ENCODE measurements around the gene IL4. TPM values are rescaled to one million over a fixed set of nuclear protein-coding genes. Genes with fewer than 3 reads are reported as not detected.

IL4 gene
- total RNA-seq, 1 experiment from 2014 or later = not detected

DNA sequence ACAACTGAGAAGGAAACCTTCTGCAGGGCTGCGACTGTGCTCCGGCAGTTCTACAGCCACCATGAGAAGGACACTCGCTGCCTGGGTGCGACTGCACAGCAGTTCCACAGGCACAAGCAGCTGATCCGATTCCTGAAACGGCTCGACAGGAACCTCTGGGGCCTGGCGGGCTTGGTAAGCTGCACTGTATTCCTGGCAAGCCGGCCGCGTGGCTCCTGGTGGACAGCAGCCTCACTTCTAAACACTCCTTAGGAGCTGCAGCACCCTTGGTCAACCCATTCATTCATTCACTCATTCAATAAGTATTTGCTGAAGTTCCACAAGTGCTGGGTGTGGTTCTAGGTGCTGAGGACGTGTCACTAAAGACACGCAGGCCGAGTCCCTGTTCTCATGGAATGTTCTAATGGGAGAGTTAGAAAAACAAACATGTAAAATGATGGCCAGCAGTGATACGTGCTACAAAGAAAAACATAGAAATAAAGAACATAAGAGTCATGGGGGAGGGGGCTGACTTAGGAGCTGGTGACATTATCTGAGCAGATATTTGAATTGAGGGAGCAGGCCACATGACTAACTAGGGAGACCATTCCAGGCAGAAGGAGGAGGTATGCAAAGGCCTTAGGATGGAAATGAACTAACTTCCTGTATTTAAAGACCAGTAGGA is 6.1 kb downstream of the IL4 start:
- no TSS peak for BruUV-seq (replicated peaks)

GRCh38 chr5:132680780-132681475 is 7.1 kb downstream of the IL4 start:
- BruUV-seq (replicated peaks) = no TSS peak
- Mint-ChIP-seq H3K27me3 (ENCODE audit: insufficient read depth, unreplicated experiment) (no peaks in the 10 kb centered on the region), H3K4me3 (ENCODE audit: unreplicated experiment) (no peak overlapping the region), H3K9me3 (ENCODE audit: unreplicated experiment) (no peaks in the 10 kb centered on the region), H3K27ac (ENCODE audit: unreplicated experiment) (no peak overlapping the region), H3K36me3 (ENCODE audit: insufficient read depth, unreplicated experiment) (no peaks in the 10 kb centered on the region), H3K4me1 (ENCODE audit: low read depth, unreplicated experiment) (no peaks in the 10 kb centered on the region)
- no peaks in the 10 kb centered on the region for H3K9me3 ChIP-seq
- TF ChIP-seq, protein P1, sequence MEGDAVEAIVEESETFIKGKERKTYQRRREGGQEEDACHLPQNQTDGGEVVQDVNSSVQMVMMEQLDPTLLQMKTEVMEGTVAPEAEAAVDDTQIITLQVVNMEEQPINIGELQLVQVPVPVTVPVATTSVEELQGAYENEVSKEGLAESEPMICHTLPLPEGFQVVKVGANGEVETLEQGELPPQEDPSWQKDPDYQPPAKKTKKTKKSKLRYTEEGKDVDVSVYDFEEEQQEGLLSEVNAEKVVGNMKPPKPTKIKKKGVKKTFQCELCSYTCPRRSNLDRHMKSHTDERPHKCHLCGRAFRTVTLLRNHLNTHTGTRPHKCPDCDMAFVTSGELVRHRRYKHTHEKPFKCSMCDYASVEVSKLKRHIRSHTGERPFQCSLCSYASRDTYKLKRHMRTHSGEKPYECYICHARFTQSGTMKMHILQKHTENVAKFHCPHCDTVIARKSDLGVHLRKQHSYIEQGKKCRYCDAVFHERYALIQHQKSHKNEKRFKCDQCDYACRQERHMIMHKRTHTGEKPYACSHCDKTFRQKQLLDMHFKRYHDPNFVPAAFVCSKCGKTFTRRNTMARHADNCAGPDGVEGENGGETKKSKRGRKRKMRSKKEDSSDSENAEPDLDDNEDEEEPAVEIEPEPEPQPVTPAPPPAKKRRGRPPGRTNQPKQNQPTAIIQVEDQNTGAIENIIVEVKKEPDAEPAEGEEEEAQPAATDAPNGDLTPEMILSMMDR (IDR thresholded peaks at IDR 0.05; ENCODE audit: insufficient read depth in 1 of 2, low read depth in 1 of 2, low read length in 1 of 2, severe bottlenecking in 1 of 2, unreplicated experiment in 1 of 2) = no peak
- H3K36me3 ChIP-seq (ENCODE audit: control insufficient read depth, insufficient read depth, low read length) = no peaks in the 10 kb centered on the region
- ChIA-PET POLR2A (no interaction called here), CTCF (no interaction called here)
- DNase-seq = no peak
- peaks cover 5% of the 10 kb centered on the region; the same call in 1 of the 2 replicates for H3K4me1 ChIP-seq
- intact Hi-C loops (cut with micrococcal nuclease; ENCODE audit: unreplicated experiment) = no loop called here
- no peaks in the 10 kb centered on the region for H3K27me3 ChIP-seq (replicated peaks; ENCODE audit: control insufficient read depth, insufficient read depth, low read length)
- H3K4me3 ChIP-seq (ENCODE audit: low read depth, low read length) = no peak overlapping the region

More for the DNA sequence above, 6.1 kb downstream of the IL4 start:
- TF ChIP-seq, protein P1 (IDR thresholded peaks at IDR 0.05; ENCODE audit: insufficient read depth in 1 of 2, low read depth in 1 of 2, low read length in 1 of 2, severe bottlenecking in 1 of 2, unreplicated experiment in 1 of 2) = no peak
- intact Hi-C loops (cut with micrococcal nuclease; ENCODE audit: unreplicated experiment) = loop anchor here (10.0 kb wide), 1 partner anchor 155 kb away; no protein-coding TSS in a partner anchor
- H3K9me3 ChIP-seq = no peaks in the 10 kb centered on the region
- H3K36me3 ChIP-seq (ENCODE audit: control insufficient read depth, insufficient read depth, low read length) = no peaks in the 10 kb centered on the region
- no peak overlapping the region for H3K4me3 ChIP-seq (ENCODE audit: low read depth, low read length)
- ChIA-PET CTCF (no interaction called here), POLR2A (no interaction called here)
- no peak for DNase-seq
- H3K36me3 Mint-ChIP-seq (ENCODE audit: insufficient read depth, unreplicated experiment) = no peaks in the 10 kb centered on the region
- H3K9me3 Mint-ChIP-seq (ENCODE audit: unreplicated experiment) = no peaks in the 10 kb centered on the region
- H3K4me1 ChIP-seq = peaks cover 5% of the 10 kb centered on the region; the same call in 1 of the 2 replicates
- no peak overlapping the region for H3K4me3 Mint-ChIP-seq (ENCODE audit: unreplicated experiment)
- no peaks in the 10 kb centered on the region for H3K27me3 Mint-ChIP-seq (ENCODE audit: insufficient read depth, unreplicated experiment)
- no peaks in the 10 kb centered on the region for H3K4me1 Mint-ChIP-seq (ENCODE audit: low read depth, unreplicated experiment)
- no peak overlapping the region for H3K27ac Mint-ChIP-seq (ENCODE audit: unreplicated experiment)
- H3K27me3 ChIP-seq (replicated peaks; ENCODE audit: control insufficient read depth, insufficient read depth, low read length) = no peaks in the 10 kb centered on the region

DNA sequence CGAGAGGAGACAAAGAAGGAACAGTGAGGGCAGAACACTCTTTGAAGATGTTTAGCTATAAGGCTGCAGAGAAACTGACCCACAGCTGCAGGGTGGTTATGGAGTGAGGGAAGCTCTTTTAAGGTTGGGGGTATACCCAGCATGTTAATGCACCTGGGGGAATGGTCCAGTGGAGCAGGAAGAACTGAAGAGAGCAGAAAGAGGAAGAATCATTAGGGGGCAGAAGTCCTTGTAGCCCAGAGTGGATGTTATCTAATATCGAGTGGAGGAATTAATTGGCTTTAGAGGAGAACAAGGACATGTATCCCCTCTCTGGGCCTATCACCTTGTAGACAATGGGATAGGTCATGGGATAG is 7.7 kb downstream of the IL4 start:
- no peaks in the 10 kb centered on the region for H3K9me3 Mint-ChIP-seq (ENCODE audit: unreplicated experiment)
- TF ChIP-seq, protein P1 (IDR thresholded peaks at IDR 0.05; ENCODE audit: insufficient read depth in 1 of 2, low read depth in 1 of 2, low read length in 1 of 2, severe bottlenecking in 1 of 2, unreplicated experiment in 1 of 2) = no peak
- H3K27me3 ChIP-seq (replicated peaks; ENCODE audit: control insufficient read depth, insufficient read depth, low read length) = no peaks in the 10 kb centered on the region
- no peaks in the 10 kb centered on the region for H3K4me1 Mint-ChIP-seq (ENCODE audit: low read depth, unreplicated experiment)
- peaks cover 5% of the 10 kb centered on the region; the same call in 1 of the 2 replicates for H3K4me1 ChIP-seq
- CTCF ChIA-PET = no interaction called here
- no peak overlapping the region for H3K4me3 ChIP-seq (ENCODE audit: low read depth, low read length)
- no peaks in the 10 kb centered on the region for H3K36me3 ChIP-seq (ENCODE audit: control insufficient read depth, insufficient read depth, low read length)
- POLR2A ChIA-PET = no interaction called here
- intact Hi-C loops (cut with micrococcal nuclease; ENCODE audit: unreplicated experiment) = no loop called here
- H3K9me3 ChIP-seq = no peaks in the 10 kb centered on the region
- H3K4me3 Mint-ChIP-seq (ENCODE audit: unreplicated experiment) = no peak overlapping the region
- no TSS peak for BruUV-seq (replicated peaks)
- DNase-seq = no peak
- H3K27ac Mint-ChIP-seq (ENCODE audit: unreplicated experiment) = no peak overlapping the region
- no peaks in the 10 kb centered on the region for H3K36me3 Mint-ChIP-seq (ENCODE audit: insufficient read depth, unreplicated experiment)
- no peaks in the 10 kb centered on the region for H3K27me3 Mint-ChIP-seq (ENCODE audit: insufficient read depth, unreplicated experiment)
